A549 (cell line): ENCODE results near the gene SYS1.

Source experiments
- CBX8 ChIP-seq: fragments of 200-600 bp; sonication (generic); IDR thresholded peaks from 2 replicates; pipeline ENCODE4 v1.6.1; 2016
- CEBPB ChIP-seq, 2 experiments: fragments of >200 bp in 1 of 2; sonication (Bioruptor Twin) in 1 of 2; formaldehyde crosslinking in 1 of 2; IDR thresholded peaks; 2 replicates each; pipeline ENCODE4 v1.6.1; 2012 to 2016
- EP300 ChIP-seq, 2 experiments: fragments of >200 bp; sonication (Bioruptor Twin); formaldehyde crosslinking; IDR thresholded peaks; 2 replicates in 1 of 2; 3 replicates in 1 of 2; pipeline ENCODE4 v1.6.1; 2016 to 2017
- FOSL2 ChIP-seq, 2 experiments: fragments of 450-650 bp in 1 of 2; fragments of >200 bp in 1 of 2; sonication (Bioruptor Twin) in 1 of 2; formaldehyde crosslinking; IDR thresholded peaks; 2 replicates each; pipeline versions ENCODE4 v1.5.0 to v1.6.1; 2016 to 2020; ENCODE audit warnings: mild to moderate bottlenecking in 1 of 2, moderate library complexity in 1 of 2
- JUN ChIP-seq, 2 experiments: fragments of >200 bp; sonication (Bioruptor Twin); formaldehyde crosslinking; IDR thresholded peaks; 2 replicates in 1 of 2; 3 replicates in 1 of 2; pipeline ENCODE4 v1.6.1; 2016 to 2017
- JUNB ChIP-seq: fragments of >200 bp; sonication (Bioruptor Twin); formaldehyde crosslinking; IDR thresholded peaks from 2 replicates; pipeline ENCODE4 v1.6.1; 2016
- NFE2L2 ChIP-seq: fragments of 150-350 bp; conservative IDR thresholded peaks from 2 replicates; pipeline ENCODE4 v1.6.1; 2014; ENCODE audit warnings: low read length
- POLR2A ChIP-seq: IDR thresholded peaks from 2 replicates; pipeline ENCODE4 v1.6.1; 2012; ENCODE audit warnings: mild to moderate bottlenecking, low read length
- RFX5 ChIP-seq: fragments of 450-650 bp; IDR thresholded peaks from 2 replicates; pipeline ENCODE4 v1.7.1; 2014; ENCODE audit warnings: antibody characterized with exemption, mild to moderate bottlenecking, moderate library complexity
- TF ChIP-seq, protein P1 (sequence below): fragments of >200 bp; sonication (Bioruptor Twin); formaldehyde crosslinking; IDR thresholded peaks from 3 replicates; pipeline ENCODE4 v1.5.1; 2016
- TF ChIP-seq, protein P2 (sequence below): fragments of 450-650 bp; IDR thresholded peaks from 2 replicates; pipeline ENCODE4 v1.6.1; 2014; ENCODE audit warnings: antibody characterized with exemption
- TF ChIP-seq, protein P3 (sequence below): fragments of 200-600 bp; sonication (generic); IDR thresholded peaks from 2 replicates; pipeline ENCODE4 v1.6.1; 2016; ENCODE audit warnings: antibody characterized with exemption, mild to moderate bottlenecking, moderate library complexity

DNA sequence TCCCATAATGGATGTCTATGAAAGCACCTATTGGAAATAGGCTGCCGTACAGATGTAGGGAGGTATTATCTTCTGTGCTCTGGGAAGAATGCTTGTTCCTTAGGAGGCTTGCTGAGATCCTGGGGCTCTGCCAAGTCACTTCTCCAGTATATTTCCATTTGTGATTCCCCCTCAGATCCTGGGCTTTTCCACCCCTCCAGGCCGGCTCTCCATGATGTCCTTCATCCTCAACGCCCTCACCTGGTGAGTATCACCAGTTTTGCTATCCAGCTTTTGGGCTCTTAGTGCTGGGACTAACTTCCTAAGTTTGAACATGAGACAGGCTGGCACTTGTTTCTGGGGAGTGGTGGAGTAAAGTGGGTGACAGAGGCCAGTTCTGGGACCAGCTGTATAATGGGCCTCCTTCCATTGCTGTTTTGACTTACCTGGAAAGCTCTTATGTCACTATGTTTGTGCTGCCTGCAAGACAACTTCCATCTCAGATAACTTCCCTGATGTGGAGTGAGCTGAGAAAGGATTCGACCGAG lies 2.6 kb downstream of the SYS1 start:
- TF ChIP-seq, protein P1, sequence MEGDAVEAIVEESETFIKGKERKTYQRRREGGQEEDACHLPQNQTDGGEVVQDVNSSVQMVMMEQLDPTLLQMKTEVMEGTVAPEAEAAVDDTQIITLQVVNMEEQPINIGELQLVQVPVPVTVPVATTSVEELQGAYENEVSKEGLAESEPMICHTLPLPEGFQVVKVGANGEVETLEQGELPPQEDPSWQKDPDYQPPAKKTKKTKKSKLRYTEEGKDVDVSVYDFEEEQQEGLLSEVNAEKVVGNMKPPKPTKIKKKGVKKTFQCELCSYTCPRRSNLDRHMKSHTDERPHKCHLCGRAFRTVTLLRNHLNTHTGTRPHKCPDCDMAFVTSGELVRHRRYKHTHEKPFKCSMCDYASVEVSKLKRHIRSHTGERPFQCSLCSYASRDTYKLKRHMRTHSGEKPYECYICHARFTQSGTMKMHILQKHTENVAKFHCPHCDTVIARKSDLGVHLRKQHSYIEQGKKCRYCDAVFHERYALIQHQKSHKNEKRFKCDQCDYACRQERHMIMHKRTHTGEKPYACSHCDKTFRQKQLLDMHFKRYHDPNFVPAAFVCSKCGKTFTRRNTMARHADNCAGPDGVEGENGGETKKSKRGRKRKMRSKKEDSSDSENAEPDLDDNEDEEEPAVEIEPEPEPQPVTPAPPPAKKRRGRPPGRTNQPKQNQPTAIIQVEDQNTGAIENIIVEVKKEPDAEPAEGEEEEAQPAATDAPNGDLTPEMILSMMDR: no peak
- TF ChIP-seq CEBPB (IDR thresholded peaks at IDR 0.05) (no peak), EP300 (IDR thresholded peaks at IDR 0.05) (no peak), JUN (IDR thresholded peaks at IDR 0.05) (no peak), POLR2A (no peak), RFX5 (no peak), JUNB (no peak), FOSL2 (IDR thresholded peaks at IDR 0.05) (no peak), FOSL2 (CRISPR knock-in tag; IDR thresholded peaks at IDR 0.05) (no peak), CBX8 (no peak), NFE2L2 (no peak)
- TF ChIP-seq, protein P2, sequence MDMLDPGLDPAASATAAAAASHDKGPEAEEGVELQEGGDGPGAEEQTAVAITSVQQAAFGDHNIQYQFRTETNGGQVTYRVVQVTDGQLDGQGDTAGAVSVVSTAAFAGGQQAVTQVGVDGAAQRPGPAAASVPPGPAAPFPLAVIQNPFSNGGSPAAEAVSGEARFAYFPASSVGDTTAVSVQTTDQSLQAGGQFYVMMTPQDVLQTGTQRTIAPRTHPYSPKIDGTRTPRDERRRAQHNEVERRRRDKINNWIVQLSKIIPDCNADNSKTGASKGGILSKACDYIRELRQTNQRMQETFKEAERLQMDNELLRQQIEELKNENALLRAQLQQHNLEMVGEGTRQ: no peak
- TF ChIP-seq, protein P3, sequence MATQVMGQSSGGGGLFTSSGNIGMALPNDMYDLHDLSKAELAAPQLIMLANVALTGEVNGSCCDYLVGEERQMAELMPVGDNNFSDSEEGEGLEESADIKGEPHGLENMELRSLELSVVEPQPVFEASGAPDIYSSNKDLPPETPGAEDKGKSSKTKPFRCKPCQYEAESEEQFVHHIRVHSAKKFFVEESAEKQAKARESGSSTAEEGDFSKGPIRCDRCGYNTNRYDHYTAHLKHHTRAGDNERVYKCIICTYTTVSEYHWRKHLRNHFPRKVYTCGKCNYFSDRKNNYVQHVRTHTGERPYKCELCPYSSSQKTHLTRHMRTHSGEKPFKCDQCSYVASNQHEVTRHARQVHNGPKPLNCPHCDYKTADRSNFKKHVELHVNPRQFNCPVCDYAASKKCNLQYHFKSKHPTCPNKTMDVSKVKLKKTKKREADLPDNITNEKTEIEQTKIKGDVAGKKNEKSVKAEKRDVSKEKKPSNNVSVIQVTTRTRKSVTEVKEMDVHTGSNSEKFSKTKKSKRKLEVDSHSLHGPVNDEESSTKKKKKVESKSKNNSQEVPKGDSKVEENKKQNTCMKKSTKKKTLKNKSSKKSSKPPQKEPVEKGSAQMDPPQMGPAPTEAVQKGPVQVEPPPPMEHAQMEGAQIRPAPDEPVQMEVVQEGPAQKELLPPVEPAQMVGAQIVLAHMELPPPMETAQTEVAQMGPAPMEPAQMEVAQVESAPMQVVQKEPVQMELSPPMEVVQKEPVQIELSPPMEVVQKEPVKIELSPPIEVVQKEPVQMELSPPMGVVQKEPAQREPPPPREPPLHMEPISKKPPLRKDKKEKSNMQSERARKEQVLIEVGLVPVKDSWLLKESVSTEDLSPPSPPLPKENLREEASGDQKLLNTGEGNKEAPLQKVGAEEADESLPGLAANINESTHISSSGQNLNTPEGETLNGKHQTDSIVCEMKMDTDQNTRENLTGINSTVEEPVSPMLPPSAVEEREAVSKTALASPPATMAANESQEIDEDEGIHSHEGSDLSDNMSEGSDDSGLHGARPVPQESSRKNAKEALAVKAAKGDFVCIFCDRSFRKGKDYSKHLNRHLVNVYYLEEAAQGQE: no peak
